Endothelial cell of umbilical vein (primary cell): ENCODE data around the gene ARPC3. TPM values are rescaled to one million over a fixed set of nuclear protein-coding genes. Genes with fewer than 3 reads are reported as not detected.

Source experiments
- BruUV-seq: library from RNA; stranded (reverse); fragments of 400-500 nt; replicated peaks from 2 replicates; lab custom pipeline; 2021; lab: Mats Ljungman, UMichigan
- CTCF ChIA-PET: fragments of 300-600, 350-600 bp; sonication (Branson Sonifier 250); formaldehyde crosslinking; loops from one replicate; lab custom pipeline; 2021; ENCODE audit warnings: antibody characterized with exemption, inconsistent platforms; lab: Charles Lee
- POLR2A ChIA-PET: fragments of 300-600, 350-600 bp; sonication (Branson Sonifier 250); formaldehyde crosslinking; loops from one replicate; lab custom pipeline; 2021; ENCODE audit warnings: antibody characterized with exemption, inconsistent platforms; lab: Charles Lee
- DNase-seq: peaks from one replicate; pipeline ENCODE4 v3.0.0-alpha.2; 2011; ENCODE audit warnings: low read depth, low spot score
- FAIRE-seq: peaks from 2 replicates; lab custom pipeline; 2011; peaks lifted over from hg19 to GRCh38; lab: Jason Lieb, UNC
- H2AFZ ChIP-seq: 2 replicates; pipeline ENCODE4 v1.6.0; 2012; ENCODE audit warnings: low read depth, low read length, control low read depth, inconsistent platforms
- H3K27ac ChIP-seq: 2 replicates; pipeline ENCODE4 v1.5.1; 2011; ENCODE audit warnings: low read depth, mild to moderate bottlenecking, control low read depth, low read length, moderate library complexity; ENCODE audit not compliant: insufficient read depth
- H3K27me3 ChIP-seq, 2 experiments: 2 replicates each; pipeline versions ENCODE4 v1.6.0 to v1.6.1; 2011; ENCODE audit warnings: low read length in 2 of 2, mixed read lengths in 1 of 2; ENCODE audit not compliant: control insufficient read depth in 2 of 2, insufficient read depth in 2 of 2
- H3K36me3 ChIP-seq, 2 experiments: 2 replicates in 1 of 2; 3 replicates in 1 of 2; pipeline ENCODE4 v1.5.1; 2011; ENCODE audit warnings: low read length in 2 of 2, mild to moderate bottlenecking in 1 of 2, moderate library complexity in 1 of 2; ENCODE audit not compliant: control insufficient read depth in 2 of 2, insufficient read depth in 2 of 2; ENCODE audit errors: extremely low read depth in 1 of 2
- H3K4me1 ChIP-seq: 3 replicates; pipeline ENCODE4 v1.5.1; 2011; ENCODE audit warnings: mild to moderate bottlenecking, low read length; ENCODE audit not compliant: control insufficient read depth, insufficient read depth; ENCODE audit errors: extremely low read depth
- H3K4me2 ChIP-seq: 2 replicates; pipeline ENCODE4 v1.6.1; 2011; ENCODE audit warnings: low read length, control low read depth, mixed read lengths; ENCODE audit not compliant: insufficient read depth
- H3K4me3 ChIP-seq, 3 experiments: fragments of 200-600 bp in 1 of 3; sonication (generic), shearing (Covaris generic) in 1 of 3; replicated peaks in 1 of 3; 2 replicates each; pipeline ENCODE4 v1.5.1; 2011 to 2016; ENCODE audit warnings: control low read depth in 3 of 3, low read length in 3 of 3, mild to moderate bottlenecking in 2 of 3, inconsistent platforms in 1 of 3, low read depth in 1 of 3, moderate library complexity in 1 of 3; ENCODE audit not compliant: insufficient read depth in 1 of 3
- H3K79me2 ChIP-seq: 2 replicates; pipeline ENCODE4 v1.6.0; 2012; ENCODE audit warnings: low read length, inconsistent platforms; ENCODE audit not compliant: control insufficient read depth, insufficient read depth
- H3K9ac ChIP-seq: replicated peaks from 2 replicates; pipeline ENCODE3; 2011; ENCODE audit warnings: low read length, control low read depth; ENCODE audit not compliant: insufficient read depth; ENCODE audit errors: extremely low read depth
- H3K9me1 ChIP-seq: replicated peaks from 3 replicates; pipeline ENCODE4 v1.6.0; 2011; ENCODE audit warnings: mild to moderate bottlenecking, low read length; ENCODE audit not compliant: control insufficient read depth, insufficient read depth; ENCODE audit errors: extremely low read depth
- H3K9me3 ChIP-seq: replicated peaks from 2 replicates; pipeline ENCODE4 v1.5.1; 2012; ENCODE audit warnings: low read length, inconsistent platforms; ENCODE audit not compliant: control insufficient read depth, insufficient read depth
- H4K20me1 ChIP-seq: replicated peaks from 2 replicates; pipeline ENCODE3; 2011; ENCODE audit warnings: mild to moderate bottlenecking, low read length; ENCODE audit not compliant: control insufficient read depth, insufficient read depth; ENCODE audit errors: extremely low read depth
- EZH2 ChIP-seq: IDR thresholded peaks from 2 replicates; pipeline ENCODE4 v1.6.1; 2012; ENCODE audit warnings: borderline replicate concordance, low read depth, mild to moderate bottlenecking, moderate library complexity, low read length, inconsistent platforms; ENCODE audit not compliant: severe bottlenecking
- FOS ChIP-seq: IDR thresholded peaks from 2 replicates; pipeline ENCODE4 v1.6.1; 2011; ENCODE audit warnings: mild to moderate bottlenecking, low read length, moderate library complexity, borderline replicate concordance; ENCODE audit not compliant: insufficient read depth
- GATA2 ChIP-seq: IDR thresholded peaks from 2 replicates; pipeline ENCODE4 v1.7.0; 2011; ENCODE audit warnings: low read depth, mild to moderate bottlenecking, moderate library complexity, mixed read lengths, low read length; ENCODE audit not compliant: insufficient read length, insufficient read depth
- JUN ChIP-seq: IDR thresholded peaks from 2 replicates; pipeline ENCODE4 v1.6.1; 2011; ENCODE audit warnings: borderline replicate concordance, low read depth; ENCODE audit not compliant: insufficient read length, insufficient read depth
- MAX ChIP-seq: IDR thresholded peaks from 2 replicates; pipeline ENCODE4 v1.6.1; 2011; ENCODE audit not compliant: insufficient read depth, insufficient read length
- MYC ChIP-seq: IDR thresholded peaks from one replicate; pipeline ENCODE4 v1.6.1; 2011; ENCODE audit warnings: mild to moderate bottlenecking, low read depth, low read length
- POLR2A ChIP-seq: IDR thresholded peaks from 2 replicates; pipeline ENCODE4 v1.6.1; 2012; ENCODE audit warnings: low read depth, mild to moderate bottlenecking, control low read depth, low read length
- POLR2AphosphoS5 ChIP-seq: IDR thresholded peaks from 2 replicates; pipeline ENCODE4 v1.6.1; 2012; ENCODE audit warnings: low read depth, mild to moderate bottlenecking, control low read depth, low read length, moderate library complexity; ENCODE audit not compliant: insufficient read depth
- dilution Hi-C: fragments of 300-500 bp; cut with MboI; formaldehyde crosslinking; loops from one replicate; pipeline ENCODE4 v1.15.0; 2019; ENCODE audit warnings: low sequenced_read_pairs; ENCODE audit not compliant: extremely low pct_ligation_motif_present
- intact Hi-C: fragments of 100-400 bp; cut with micrococcal nuclease; formaldehyde crosslinking; loops from one replicate; pipeline ENCODE4 v1.10.0; 2022
- polyA plus RNA-seq, 4 experiments: library from polyadenylated mRNA; depleted of rRNA in 3 of 4; stranded (reverse) in 3 of 4; unstranded in 1 of 4; fragments of >200 nt; gene quantifications; 2 replicates each; pipeline versions ENCODE4 v1.2.1 to v1.2.3, GENCODE V29; 2011 to 2012; ENCODE audit warnings: missing spikeins in 1 of 4
- total RNA-seq: library from RNA; stranded (reverse); gene quantifications from 2 replicates; pipeline ENCODE4 v1.2.3, GENCODE V29; 2021
- TF ChIP-seq, protein P1 (sequence below), 2 donors: IDR thresholded peaks; 1 replicate in 1 of 2; 2 replicates in 1 of 2; pipeline ENCODE4 v1.5.1; 2011; ENCODE audit warnings: low read length in 2 of 2, mild to moderate bottlenecking in 2 of 2, moderate library complexity in 2 of 2, control low read depth in 1 of 2, inconsistent platforms in 1 of 2, low read depth in 1 of 2; ENCODE audit not compliant: insufficient read depth in 1 of 2; ENCODE audit errors: extremely low read depth in 1 of 2

The ARPC3 gene
- total and polyA plus RNA-seq, 2 donors (not counting 3 experiments of a cell fraction or from before 2014, with no cell fraction given): 92.8 to 304 TPM

DNA sequence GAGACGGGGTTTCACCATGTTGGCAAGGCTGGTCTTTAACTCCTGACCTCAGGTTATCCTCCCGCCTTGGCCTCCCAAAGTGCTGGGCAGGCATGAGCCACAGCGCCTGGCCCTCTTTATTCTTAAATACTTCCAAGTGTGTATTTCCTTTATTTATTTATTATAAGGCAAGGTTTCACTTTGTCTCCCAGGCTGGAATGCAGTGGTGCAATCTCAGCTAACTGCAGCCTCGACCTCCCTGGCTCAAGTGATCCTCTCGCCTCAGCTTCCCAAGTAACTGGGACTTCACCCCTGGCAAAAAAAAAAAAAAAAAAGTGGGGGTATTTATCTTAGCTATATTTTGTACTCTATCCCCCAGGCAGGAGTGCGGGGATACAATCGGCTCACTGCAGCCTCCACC lies 25.3 kb upstream of the ARPC3 start:
- H3K27me3 ChIP-seq: no peaks in the 10 kb centered on the region
- peaks cover 0 to under 1% of the 10 kb centered on the region in 2 experiments for H3K36me3 ChIP-seq
- no peak for DNase-seq
- FAIRE-seq: no peak
- H3K9ac ChIP-seq: no peak overlapping the region
- TF ChIP-seq POLR2A (no peak), JUN (no peak), FOS (no peak), MYC (no peak), GATA2 (no peak), EZH2 (no peak), MAX (no peak), POLR2AphosphoS5 (no peak)
- TF ChIP-seq, protein P1, sequence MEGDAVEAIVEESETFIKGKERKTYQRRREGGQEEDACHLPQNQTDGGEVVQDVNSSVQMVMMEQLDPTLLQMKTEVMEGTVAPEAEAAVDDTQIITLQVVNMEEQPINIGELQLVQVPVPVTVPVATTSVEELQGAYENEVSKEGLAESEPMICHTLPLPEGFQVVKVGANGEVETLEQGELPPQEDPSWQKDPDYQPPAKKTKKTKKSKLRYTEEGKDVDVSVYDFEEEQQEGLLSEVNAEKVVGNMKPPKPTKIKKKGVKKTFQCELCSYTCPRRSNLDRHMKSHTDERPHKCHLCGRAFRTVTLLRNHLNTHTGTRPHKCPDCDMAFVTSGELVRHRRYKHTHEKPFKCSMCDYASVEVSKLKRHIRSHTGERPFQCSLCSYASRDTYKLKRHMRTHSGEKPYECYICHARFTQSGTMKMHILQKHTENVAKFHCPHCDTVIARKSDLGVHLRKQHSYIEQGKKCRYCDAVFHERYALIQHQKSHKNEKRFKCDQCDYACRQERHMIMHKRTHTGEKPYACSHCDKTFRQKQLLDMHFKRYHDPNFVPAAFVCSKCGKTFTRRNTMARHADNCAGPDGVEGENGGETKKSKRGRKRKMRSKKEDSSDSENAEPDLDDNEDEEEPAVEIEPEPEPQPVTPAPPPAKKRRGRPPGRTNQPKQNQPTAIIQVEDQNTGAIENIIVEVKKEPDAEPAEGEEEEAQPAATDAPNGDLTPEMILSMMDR (IDR thresholded peaks at IDR 0.05; ENCODE audit: extremely low read depth in 1 of 2, insufficient read depth in 1 of 2, low read depth in 1 of 2, low read length in 2 of 2): no peak
- intact Hi-C loops: no loop called here
- BruUV-seq: no TSS peak
- H3K9me3 ChIP-seq: no peaks in the 10 kb centered on the region
- no peak overlapping the region for H3K4me2 ChIP-seq
- no peaks in the 10 kb centered on the region for H3K4me1 ChIP-seq
- no peaks in the 10 kb centered on the region for H4K20me1 ChIP-seq
- H2AFZ ChIP-seq: no peak overlapping the region
- dilution Hi-C loops: no loop called here
- peaks cover 4% of the 10 kb centered on the region for H3K79me2 ChIP-seq
- H3K27ac ChIP-seq: no peak overlapping the region
- H3K9me1 ChIP-seq: no peaks in the 10 kb centered on the region
- no peak overlapping the region for H3K4me3 ChIP-seq
- POLR2A ChIA-PET: no interaction called here
- CTCF ChIA-PET: interaction anchor here (1.1 to 1.7 kb wide), 2 partner anchors 25 to 126 kb away, joined by 3 to 5 read pairs; partner anchors contain the start of gene ARPC3
